Lower lobe of right lung (tissue), 2 donors: ENCODE results near the gene KCNQ1. TPM values are rescaled to one million over a fixed set of nuclear protein-coding genes. Genes with fewer than 3 reads are reported as not detected.

ENCODE experiments used
- ATAC-seq, 2 donors: fragments of 200-7000 bp; cut with Tn5 transposase; one replicate each; pipeline ENCODE4 v1.9.1; 2020 to 2022; ENCODE audit warnings: mild to moderate bottlenecking in 2 of 2, moderate library complexity in 2 of 2
- DNase-seq: peaks from one replicate; pipeline ENCODE4 v3.0.0-alpha.2; 2020
- H3K27ac ChIP-seq: fragments of 200-600 bp; one replicate; pipeline ENCODE4 v1.8.0; 2022
- H3K27me3 ChIP-seq: fragments of 200-600 bp; one replicate; pipeline ENCODE4 v1.8.0; 2022; ENCODE audit warnings: low read depth
- H3K36me3 ChIP-seq: fragments of 200-600 bp; one replicate; pipeline ENCODE4 v1.8.0; 2022; ENCODE audit warnings: mild to moderate bottlenecking
- H3K4me1 ChIP-seq: fragments of 200-600 bp; one replicate; pipeline ENCODE4 v1.8.0; 2022
- H3K4me3 ChIP-seq: fragments of 200-600 bp; one replicate; pipeline ENCODE4 v1.8.0; 2022; ENCODE audit warnings: mild to moderate bottlenecking
- H3K9me3 ChIP-seq: fragments of 200-600 bp; one replicate; pipeline ENCODE4 v1.8.0; 2022
- intact Hi-C: fragments of 100-400 bp; cut with DNase I; formaldehyde crosslinking; loops from one replicate; pipeline ENCODE4 v1.11.0; 2022
- total RNA-seq: library from RNA; stranded (reverse); fragmentation: NEBNext Ultra II Directional; extraction: Animal tissue kit (Norgen Biotek cat#: 25700); gene quantifications from one replicate; pipeline ENCODE4 v1.2.1, GENCODE V29; 2021
- TF ChIP-seq, protein P1 (sequence below): fragments of 200-600 bp; IDR thresholded peaks from one replicate; pipeline ENCODE4 v1.8.0; 2022; ENCODE audit warnings: antibody characterized with exemption, mild to moderate bottlenecking
- donor health status: DM: no; HTN: yes; CAD: no; lungs with severe emphysema.

KCNQ1 gene
- total RNA-seq, 1 donor from 2014 or later, result 51.0 TPM

DNA sequence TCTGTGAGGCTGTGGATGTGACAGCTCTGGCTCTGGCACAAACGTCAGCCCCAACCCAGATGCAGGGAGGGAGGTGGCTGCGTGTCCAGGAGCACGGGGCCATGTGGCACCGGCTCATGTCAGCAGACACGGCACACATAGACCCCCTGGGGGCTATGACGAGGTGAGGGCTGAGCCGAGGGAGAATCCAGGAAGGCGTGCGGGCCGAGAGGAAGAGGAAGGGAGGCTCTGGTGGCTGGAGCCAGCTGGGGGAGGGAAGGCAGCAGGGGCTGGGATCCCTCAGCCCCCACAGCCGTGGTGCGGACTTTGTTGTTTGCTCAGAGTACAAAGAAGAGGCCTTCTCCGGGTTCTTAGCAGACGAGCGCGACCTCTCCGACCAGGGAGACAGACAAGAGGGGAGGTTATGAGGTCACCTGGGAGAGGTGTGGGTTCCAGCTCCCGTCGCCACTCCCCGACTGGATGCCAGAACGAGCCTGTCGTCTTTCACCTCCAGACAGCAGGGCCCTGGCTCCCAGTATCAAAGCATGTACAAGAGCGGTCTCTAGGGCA, 394.7 kb downstream of the KCNQ1 start:
- H3K4me1 ChIP-seq, result peaks cover 16% of the 10 kb centered on the region
- DNase-seq (no peak), ATAC-seq (no peak)
- H3K27me3 ChIP-seq, result no peaks in the 10 kb centered on the region
- intact Hi-C loops, result no loop called here
- no peak overlapping the region for H3K27ac ChIP-seq
- no peaks in the 10 kb centered on the region for H3K9me3 ChIP-seq
- TF ChIP-seq, protein P1, sequence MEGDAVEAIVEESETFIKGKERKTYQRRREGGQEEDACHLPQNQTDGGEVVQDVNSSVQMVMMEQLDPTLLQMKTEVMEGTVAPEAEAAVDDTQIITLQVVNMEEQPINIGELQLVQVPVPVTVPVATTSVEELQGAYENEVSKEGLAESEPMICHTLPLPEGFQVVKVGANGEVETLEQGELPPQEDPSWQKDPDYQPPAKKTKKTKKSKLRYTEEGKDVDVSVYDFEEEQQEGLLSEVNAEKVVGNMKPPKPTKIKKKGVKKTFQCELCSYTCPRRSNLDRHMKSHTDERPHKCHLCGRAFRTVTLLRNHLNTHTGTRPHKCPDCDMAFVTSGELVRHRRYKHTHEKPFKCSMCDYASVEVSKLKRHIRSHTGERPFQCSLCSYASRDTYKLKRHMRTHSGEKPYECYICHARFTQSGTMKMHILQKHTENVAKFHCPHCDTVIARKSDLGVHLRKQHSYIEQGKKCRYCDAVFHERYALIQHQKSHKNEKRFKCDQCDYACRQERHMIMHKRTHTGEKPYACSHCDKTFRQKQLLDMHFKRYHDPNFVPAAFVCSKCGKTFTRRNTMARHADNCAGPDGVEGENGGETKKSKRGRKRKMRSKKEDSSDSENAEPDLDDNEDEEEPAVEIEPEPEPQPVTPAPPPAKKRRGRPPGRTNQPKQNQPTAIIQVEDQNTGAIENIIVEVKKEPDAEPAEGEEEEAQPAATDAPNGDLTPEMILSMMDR, result no peak
- H3K36me3 ChIP-seq, result no peaks in the 10 kb centered on the region
- no peak overlapping the region for H3K4me3 ChIP-seq

DNA sequence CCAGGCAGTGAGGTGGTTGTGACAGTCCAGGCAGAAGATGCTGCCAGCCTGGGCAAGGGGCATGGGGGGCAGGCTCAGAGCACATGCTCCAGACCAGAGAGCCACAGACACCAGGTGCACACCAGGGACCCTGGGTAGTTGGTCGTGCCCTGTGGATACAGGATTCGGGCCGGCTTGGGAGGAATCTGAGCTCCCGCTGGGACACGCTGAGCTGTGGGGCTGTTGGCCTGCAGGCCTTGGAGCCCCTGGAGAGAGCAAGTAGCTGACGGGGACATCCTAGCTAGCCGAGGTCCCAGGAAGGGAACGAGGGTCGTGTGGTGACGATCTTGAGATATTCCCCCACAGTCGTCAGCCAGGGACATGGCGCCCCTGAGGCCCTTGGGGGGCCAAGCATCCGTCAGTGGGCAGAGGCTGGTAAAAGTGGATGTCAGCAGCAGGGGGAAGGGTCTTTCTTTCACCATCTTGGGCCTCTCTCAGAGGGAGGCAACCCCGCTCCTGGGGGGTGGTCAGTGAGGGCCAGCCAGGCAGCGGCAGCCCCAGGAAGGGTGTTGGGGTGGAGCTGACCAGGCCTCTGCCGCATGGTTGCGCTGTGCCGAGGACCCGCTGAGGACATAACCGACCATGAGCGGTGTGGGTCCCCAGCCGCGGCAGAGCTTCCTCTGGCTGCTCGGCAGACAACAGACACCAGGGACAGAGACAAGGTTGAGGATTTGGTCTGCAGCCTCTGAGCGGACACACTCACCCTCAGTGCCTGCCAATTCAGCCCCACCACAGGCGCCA, 396.8 kb downstream of the KCNQ1 start:
- Histone ChIP-seq H3K4me1 (peaks cover 12% of the 10 kb centered on the region), H3K9me3 (no peaks in the 10 kb centered on the region), H3K27me3 (no peaks in the 10 kb centered on the region), H3K36me3 (no peaks in the 10 kb centered on the region), H3K4me3 (no peak overlapping the region), H3K27ac (no peak overlapping the region)
- no peak for DNase-seq
- no peak for ATAC-seq
- TF ChIP-seq, protein P1, result no peak
- intact Hi-C loops, result no loop called here

DNA sequence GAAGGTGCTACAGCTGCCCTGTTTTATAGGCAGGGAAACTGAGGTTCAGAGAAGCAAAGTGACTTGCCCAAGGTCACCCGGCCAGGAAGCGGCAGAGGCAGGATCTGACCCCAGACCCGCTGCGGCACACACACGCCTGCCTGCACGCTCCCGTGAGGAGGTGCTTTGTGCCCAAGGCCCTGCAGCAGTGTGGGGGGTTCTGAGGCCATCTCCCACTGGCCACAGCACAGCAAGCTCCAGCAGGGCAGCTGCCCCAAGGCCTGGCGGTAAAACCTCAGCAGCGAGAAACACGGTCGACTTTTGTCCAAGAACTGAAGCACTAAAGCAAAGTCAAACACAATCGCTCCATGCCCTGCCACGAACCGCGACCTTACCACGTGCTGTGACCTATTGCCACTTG, 398.1 kb downstream of the KCNQ1 start:
- DNase-seq, result no peak
- intact Hi-C loops, result no loop called here

DNA sequence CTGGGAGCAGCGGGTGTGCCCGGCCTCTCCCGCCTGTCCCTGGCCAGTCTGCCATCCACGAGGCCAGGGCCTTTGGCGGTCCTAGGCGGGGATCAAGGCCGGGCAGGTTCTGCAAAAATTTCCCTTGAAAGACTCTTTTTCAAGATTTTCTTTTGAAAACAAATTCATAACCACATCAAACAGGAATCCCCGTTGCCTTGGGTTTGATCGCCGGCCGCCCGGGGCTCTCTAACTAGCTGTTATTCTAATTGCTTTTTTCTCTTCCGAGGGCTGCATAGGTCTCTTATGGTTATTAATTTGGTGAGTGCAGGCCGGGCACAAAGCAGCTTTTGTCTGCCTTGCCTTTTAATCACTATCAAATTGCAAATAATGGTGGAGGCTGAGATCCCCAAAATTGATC, 398.7 kb downstream of the KCNQ1 start:
- Histone ChIP-seq H3K9me3 (no peaks in the 10 kb centered on the region), H3K27me3 (no peaks in the 10 kb centered on the region), H3K4me1 (no peaks in the 10 kb centered on the region), H3K4me3 (no peak overlapping the region), H3K36me3 (no peaks in the 10 kb centered on the region), H3K27ac (no peak overlapping the region)
- TF ChIP-seq, protein P1, result no peak
- intact Hi-C loops, result no loop called here
- DNase-seq (no peak), ATAC-seq (no peak)

More for the DNA sequence above, 398.1 kb downstream of the KCNQ1 start:
- Histone ChIP-seq H3K36me3 (no peaks in the 10 kb centered on the region), H3K27ac (no peak overlapping the region), H3K4me1 (no peaks in the 10 kb centered on the region), H3K4me3 (no peak overlapping the region), H3K27me3 (no peaks in the 10 kb centered on the region), H3K9me3 (no peaks in the 10 kb centered on the region)
- TF ChIP-seq, protein P1, result no peak
- no peak for ATAC-seq

DNA sequence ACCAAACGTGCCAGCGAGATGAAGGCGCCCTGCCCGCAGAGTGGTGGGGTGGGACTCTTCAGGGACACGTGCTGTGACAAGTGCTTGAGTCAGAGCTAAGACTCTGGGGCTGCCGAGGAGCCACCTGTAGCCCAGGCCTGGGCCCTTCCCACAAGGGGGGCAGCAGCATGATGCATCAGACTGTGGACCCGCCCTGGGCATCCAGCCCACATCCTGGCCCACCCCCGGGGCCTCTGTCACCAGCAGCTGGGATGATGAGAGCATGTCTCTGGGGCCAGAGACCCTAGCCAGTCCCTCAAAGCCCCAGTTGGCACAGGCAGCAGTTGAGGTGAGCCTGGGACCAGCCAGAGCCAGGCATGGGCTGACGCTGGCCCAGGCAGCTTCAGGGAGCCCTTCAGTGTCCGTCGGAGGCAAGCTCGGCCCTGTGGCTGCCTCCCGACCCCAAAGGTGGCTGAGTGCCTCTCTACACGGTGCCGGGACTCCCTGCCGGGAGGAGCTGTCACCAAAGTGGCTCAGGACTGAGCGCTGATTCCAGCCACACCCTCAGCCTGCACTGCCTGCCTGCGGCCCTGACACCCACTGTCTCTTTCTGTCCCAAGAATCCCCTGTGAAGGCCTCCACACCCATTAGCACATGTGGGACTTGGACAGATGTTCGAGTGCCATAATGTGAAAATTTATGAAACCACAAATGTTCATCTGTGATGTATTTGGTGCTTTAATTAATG, 399.5 kb downstream of the KCNQ1 start:
- no peak for DNase-seq
- intact Hi-C loops, result no loop called here
- Histone ChIP-seq H3K36me3 (no peaks in the 10 kb centered on the region), H3K4me1 (no peaks in the 10 kb centered on the region), H3K27ac (no peak overlapping the region), H3K4me3 (no peak overlapping the region), H3K9me3 (no peaks in the 10 kb centered on the region), H3K27me3 (no peaks in the 10 kb centered on the region)
- TF ChIP-seq, protein P1, result no peak
- ATAC-seq, result no peak
